ENCODE results near the gene PSMD4.
A peak's percentile ranks its signal among the peaks of the same experiment; 100 is the strongest.

Gene PSMD4

DNA sequence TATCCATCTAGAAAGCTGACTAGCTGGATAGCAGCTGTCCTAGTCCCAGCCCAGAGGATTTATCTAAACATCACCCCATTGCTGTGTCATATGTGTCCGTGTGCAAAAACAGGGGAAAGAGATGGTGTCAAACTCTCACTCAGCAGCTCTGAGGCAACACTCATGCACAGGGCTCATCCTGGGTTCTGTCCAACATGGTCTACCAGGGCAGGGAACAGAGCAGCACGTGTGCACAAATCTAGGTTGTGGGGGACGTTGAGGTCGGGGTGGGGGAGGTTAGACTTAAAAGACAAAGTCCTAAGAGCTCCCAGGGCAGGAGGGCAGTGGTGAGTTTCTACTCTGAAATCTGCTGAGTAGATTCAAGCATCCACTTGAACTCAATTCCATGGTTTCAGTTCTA, 56.5 kb downstream of the PSMD4 start:
- Mint-ChIP-seq H3K4me1 (peaks cover 32% of the 10 kb centered on the region), H3K4me3 (no peak overlapping the region), H3K36me3 (ENCODE audit: low read depth) (peaks cover 55% of the 10 kb centered on the region), H3K9me3 (no peaks in the 10 kb centered on the region), H3K27ac (peak overlapping the region; percentile 25), H3K27me3 (ENCODE audit: low read depth, poor library complexity) (no peaks in the 10 kb centered on the region)
- DNase-seq, result no peak
- TF ChIP-seq, protein P1, sequence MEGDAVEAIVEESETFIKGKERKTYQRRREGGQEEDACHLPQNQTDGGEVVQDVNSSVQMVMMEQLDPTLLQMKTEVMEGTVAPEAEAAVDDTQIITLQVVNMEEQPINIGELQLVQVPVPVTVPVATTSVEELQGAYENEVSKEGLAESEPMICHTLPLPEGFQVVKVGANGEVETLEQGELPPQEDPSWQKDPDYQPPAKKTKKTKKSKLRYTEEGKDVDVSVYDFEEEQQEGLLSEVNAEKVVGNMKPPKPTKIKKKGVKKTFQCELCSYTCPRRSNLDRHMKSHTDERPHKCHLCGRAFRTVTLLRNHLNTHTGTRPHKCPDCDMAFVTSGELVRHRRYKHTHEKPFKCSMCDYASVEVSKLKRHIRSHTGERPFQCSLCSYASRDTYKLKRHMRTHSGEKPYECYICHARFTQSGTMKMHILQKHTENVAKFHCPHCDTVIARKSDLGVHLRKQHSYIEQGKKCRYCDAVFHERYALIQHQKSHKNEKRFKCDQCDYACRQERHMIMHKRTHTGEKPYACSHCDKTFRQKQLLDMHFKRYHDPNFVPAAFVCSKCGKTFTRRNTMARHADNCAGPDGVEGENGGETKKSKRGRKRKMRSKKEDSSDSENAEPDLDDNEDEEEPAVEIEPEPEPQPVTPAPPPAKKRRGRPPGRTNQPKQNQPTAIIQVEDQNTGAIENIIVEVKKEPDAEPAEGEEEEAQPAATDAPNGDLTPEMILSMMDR (IDR thresholded peaks at IDR 0.05), result no peak

DNA sequence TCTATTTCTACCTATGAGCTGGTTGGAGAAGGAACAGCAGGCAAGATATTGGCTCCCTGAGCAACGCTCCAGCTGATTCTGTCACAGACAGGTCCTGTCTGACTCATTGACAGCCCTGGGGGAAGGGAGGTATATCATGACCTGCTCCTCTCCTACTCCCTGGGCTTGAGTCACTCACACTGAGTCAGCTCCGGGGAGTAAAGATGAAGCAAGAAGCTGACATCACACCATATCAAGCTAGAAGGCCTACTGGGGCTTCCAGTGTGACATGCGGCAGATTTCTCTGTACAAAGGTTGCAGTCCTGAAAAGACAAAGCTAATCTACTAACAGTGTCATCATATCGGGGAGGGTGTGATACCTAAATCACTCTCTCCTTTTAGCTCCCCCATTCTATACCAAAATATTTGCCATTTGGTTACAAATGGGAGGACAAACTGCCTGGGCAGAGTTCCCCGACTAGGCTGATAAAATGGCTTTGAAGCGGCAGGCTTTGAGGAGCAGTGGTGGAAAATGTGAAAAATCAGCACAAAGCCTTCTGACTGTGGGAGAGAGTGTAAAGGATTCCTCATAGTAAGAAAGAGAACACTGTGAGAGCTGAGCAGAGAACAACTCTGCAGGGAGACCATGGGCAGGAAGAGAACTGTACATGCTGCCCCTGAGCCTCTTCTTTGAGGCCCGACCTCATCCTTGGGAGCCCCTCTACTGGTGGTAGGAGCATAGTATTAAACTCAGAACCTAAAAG, 57.2 kb downstream of the PSMD4 start:
- TF ChIP-seq, protein P1 (IDR thresholded peaks at IDR 0.05), result no peak
- no peak for DNase-seq
- H3K27ac Mint-ChIP-seq, result peak overlapping the region; percentile 69
- H3K4me3 Mint-ChIP-seq, result no peak overlapping the region
- no peaks in the 10 kb centered on the region for H3K9me3 Mint-ChIP-seq
- H3K27me3 Mint-ChIP-seq (ENCODE audit: low read depth, poor library complexity), result no peaks in the 10 kb centered on the region
- H3K4me1 Mint-ChIP-seq, result peaks cover 32% of the 10 kb centered on the region
- H3K36me3 Mint-ChIP-seq (ENCODE audit: low read depth), result peaks cover 56% of the 10 kb centered on the region

DNA sequence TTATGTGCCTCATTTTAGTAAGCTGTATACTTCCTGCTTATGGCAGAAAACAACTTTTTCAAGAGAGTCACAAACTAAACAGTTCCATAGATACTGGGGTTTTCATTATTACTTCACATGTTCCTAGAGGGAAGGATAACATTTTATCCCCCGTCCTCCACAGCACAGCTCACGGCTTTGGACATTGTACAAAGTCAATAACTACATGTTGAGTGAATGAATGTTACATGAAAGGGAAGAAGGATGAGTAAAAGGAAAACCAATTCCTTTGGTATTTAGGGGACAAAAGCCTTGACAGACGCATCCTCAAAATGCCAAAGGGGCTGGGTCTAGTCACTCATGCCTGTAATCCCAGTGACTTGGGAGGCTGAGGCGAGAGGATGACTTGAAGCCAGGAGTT, 57.9 kb downstream of the PSMD4 start:
- H3K4me3 Mint-ChIP-seq, result no peak overlapping the region
- no peak overlapping the region for H3K27ac Mint-ChIP-seq
- DNase-seq, result no peak
- TF ChIP-seq, protein P1 (IDR thresholded peaks at IDR 0.05), result no peak
- H3K9me3 Mint-ChIP-seq, result no peaks in the 10 kb centered on the region
- no peaks in the 10 kb centered on the region for H3K27me3 Mint-ChIP-seq (ENCODE audit: low read depth, poor library complexity)
- H3K36me3 Mint-ChIP-seq (ENCODE audit: low read depth), result peaks cover 52% of the 10 kb centered on the region
- peaks cover 32% of the 10 kb centered on the region for H3K4me1 Mint-ChIP-seq

DNA sequence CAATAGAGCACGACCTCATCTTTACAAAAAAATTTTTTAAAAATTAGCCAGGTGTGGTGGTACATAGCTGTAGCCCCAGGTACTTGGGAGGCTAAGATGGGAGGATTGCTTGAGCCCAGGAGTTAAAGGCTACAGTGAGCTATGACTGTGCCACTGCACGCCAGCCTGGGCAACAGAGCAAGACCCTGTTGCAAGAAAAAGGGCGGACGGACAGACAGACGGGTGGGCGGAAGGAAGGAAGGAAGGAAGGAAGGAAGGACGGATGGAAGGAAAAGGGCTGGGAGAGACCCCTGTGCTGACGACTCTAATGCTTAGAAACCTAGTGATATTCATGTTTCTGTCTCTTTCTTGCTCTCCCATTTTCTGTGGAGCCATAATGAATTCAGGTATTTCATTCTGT, 58.3 kb downstream of the PSMD4 start:
- peaks cover 32% of the 10 kb centered on the region for H3K4me1 Mint-ChIP-seq
- no peaks in the 10 kb centered on the region for H3K27me3 Mint-ChIP-seq (ENCODE audit: low read depth, poor library complexity)
- TF ChIP-seq, protein P1 (IDR thresholded peaks at IDR 0.05), result no peak
- peak overlapping the region; percentile 61 for H3K27ac Mint-ChIP-seq
- H3K4me3 Mint-ChIP-seq, result no peak overlapping the region
- no peaks in the 10 kb centered on the region for H3K9me3 Mint-ChIP-seq
- DNase-seq, result no peak
- H3K36me3 Mint-ChIP-seq (ENCODE audit: low read depth), result peaks cover 55% of the 10 kb centered on the region

DNA sequence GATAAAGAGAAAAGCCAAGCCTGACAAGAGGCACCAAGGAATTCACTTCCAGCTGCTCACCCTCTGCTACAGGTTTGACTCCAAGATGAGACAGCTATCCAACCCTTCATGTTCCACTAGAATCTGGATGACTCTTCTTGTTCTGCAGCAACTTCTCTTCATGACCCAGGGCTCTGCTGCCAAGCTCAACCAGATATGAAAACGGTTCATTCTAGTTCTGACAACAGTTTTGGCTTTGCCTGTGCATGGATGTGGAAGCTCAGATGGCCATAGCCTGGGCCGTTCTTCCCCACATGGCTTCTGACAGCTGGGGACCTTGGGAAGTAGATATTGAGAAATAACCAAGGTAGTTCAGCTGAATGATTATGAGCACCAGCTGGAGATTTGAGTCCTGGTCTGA, 59.0 kb downstream of the PSMD4 start:
- Mint-ChIP-seq H3K27me3 (ENCODE audit: low read depth, poor library complexity) (no peaks in the 10 kb centered on the region), H3K27ac (no peak overlapping the region)

More for the DNA sequence above, 59.0 kb downstream of the PSMD4 start:
- no peak for DNase-seq
- Mint-ChIP-seq H3K9me3 (no peaks in the 10 kb centered on the region), H3K4me1 (peaks cover 32% of the 10 kb centered on the region), H3K4me3 (no peak overlapping the region), H3K36me3 (ENCODE audit: low read depth) (peaks cover 49% of the 10 kb centered on the region)
- TF ChIP-seq, protein P1 (IDR thresholded peaks at IDR 0.05), result no peak
